Endothelial cell of umbilical vein (primary cell): ENCODE measurements around the gene ZNF595.

ENCODE experiments used
- EZH2 ChIP-seq: IDR thresholded peaks from 2 replicates; pipeline ENCODE4 v1.6.1; 2012; ENCODE audit warnings: borderline replicate concordance, low read depth, mild to moderate bottlenecking, moderate library complexity, low read length, inconsistent platforms; ENCODE audit not compliant: severe bottlenecking
- FOS ChIP-seq: IDR thresholded peaks from 2 replicates; pipeline ENCODE4 v1.6.1; 2011; ENCODE audit warnings: mild to moderate bottlenecking, low read length, moderate library complexity, borderline replicate concordance; ENCODE audit not compliant: insufficient read depth
- JUN ChIP-seq: IDR thresholded peaks from 2 replicates; pipeline ENCODE4 v1.6.1; 2011; ENCODE audit warnings: borderline replicate concordance, low read depth; ENCODE audit not compliant: insufficient read length, insufficient read depth
- MYC ChIP-seq: IDR thresholded peaks from one replicate; pipeline ENCODE4 v1.6.1; 2011; ENCODE audit warnings: mild to moderate bottlenecking, low read depth, low read length
- POLR2A ChIP-seq: IDR thresholded peaks from 2 replicates; pipeline ENCODE4 v1.6.1; 2012; ENCODE audit warnings: low read depth, mild to moderate bottlenecking, control low read depth, low read length
- POLR2AphosphoS5 ChIP-seq: IDR thresholded peaks from 2 replicates; pipeline ENCODE4 v1.6.1; 2012; ENCODE audit warnings: low read depth, mild to moderate bottlenecking, control low read depth, low read length, moderate library complexity; ENCODE audit not compliant: insufficient read depth
- TF ChIP-seq, protein P1 (sequence below), 2 donors: IDR thresholded peaks; 1 replicate in 1 of 2; 2 replicates in 1 of 2; pipeline ENCODE4 v1.5.1; 2011; ENCODE audit warnings: low read length in 2 of 2, mild to moderate bottlenecking in 2 of 2, moderate library complexity in 2 of 2, control low read depth in 1 of 2, inconsistent platforms in 1 of 2, low read depth in 1 of 2; ENCODE audit not compliant: insufficient read depth in 1 of 2; ENCODE audit errors: extremely low read depth in 1 of 2
- TF ChIP-seq, protein P2 (sequence below): IDR thresholded peaks from 2 replicates; pipeline ENCODE4 v1.6.1; 2011; ENCODE audit not compliant: insufficient read depth, insufficient read length

DNA sequence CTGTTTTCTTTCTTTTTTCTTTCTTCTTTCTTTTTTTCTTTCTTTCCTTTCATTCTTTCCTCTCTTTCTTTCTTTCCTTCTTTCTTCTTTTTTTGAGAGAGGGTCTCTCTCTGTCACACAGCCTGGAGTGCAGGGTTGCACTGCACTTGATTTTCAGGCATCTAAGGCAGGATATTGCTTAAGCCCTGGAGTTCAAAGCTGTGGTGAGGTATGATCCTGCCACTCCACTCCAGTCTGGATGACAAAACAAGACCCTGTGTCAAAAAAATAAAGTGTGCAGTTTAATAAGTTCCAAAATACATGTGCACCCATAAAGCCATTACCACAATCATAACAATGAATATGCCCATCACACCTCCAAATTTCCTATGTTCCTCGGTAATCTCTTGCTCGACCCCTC lies 60.6 kb downstream of the ZNF595 start:
- no peak for TF ChIP-seq EZH2
- TF ChIP-seq, protein P1, sequence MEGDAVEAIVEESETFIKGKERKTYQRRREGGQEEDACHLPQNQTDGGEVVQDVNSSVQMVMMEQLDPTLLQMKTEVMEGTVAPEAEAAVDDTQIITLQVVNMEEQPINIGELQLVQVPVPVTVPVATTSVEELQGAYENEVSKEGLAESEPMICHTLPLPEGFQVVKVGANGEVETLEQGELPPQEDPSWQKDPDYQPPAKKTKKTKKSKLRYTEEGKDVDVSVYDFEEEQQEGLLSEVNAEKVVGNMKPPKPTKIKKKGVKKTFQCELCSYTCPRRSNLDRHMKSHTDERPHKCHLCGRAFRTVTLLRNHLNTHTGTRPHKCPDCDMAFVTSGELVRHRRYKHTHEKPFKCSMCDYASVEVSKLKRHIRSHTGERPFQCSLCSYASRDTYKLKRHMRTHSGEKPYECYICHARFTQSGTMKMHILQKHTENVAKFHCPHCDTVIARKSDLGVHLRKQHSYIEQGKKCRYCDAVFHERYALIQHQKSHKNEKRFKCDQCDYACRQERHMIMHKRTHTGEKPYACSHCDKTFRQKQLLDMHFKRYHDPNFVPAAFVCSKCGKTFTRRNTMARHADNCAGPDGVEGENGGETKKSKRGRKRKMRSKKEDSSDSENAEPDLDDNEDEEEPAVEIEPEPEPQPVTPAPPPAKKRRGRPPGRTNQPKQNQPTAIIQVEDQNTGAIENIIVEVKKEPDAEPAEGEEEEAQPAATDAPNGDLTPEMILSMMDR (IDR thresholded peaks at IDR 0.05; ENCODE audit: extremely low read depth in 1 of 2, insufficient read depth in 1 of 2, low read depth in 1 of 2, low read length in 2 of 2): no peak
- no peak for TF ChIP-seq POLR2A
- TF ChIP-seq JUN: no peak
- no peak for TF ChIP-seq MYC
- TF ChIP-seq, protein P2, sequence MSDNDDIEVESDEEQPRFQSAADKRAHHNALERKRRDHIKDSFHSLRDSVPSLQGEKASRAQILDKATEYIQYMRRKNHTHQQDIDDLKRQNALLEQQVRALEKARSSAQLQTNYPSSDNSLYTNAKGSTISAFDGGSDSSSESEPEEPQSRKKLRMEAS: no peak
- TF ChIP-seq POLR2AphosphoS5: no peak
- no peak for TF ChIP-seq FOS
